Nephron (organoid): Measurements from ENCODE around the gene DSTN.

Source experiments
- H3K27ac Mint-ChIP-seq, 3 experiments: 2 replicates each; pipeline ENCODE4 v1.8.0; 2020; ENCODE audit warnings: mixed read lengths in 3 of 3, mild to moderate bottlenecking in 2 of 3, moderate library complexity in 1 of 3
- H3K27me3 Mint-ChIP-seq: 2 replicates; pipeline ENCODE4 v1.8.0; 2021; ENCODE audit warnings: low read depth, mild to moderate bottlenecking, moderate library complexity, mixed read lengths
- H3K36me3 Mint-ChIP-seq: 2 replicates; pipeline ENCODE4 v1.8.0; 2020; ENCODE audit warnings: low read depth, mixed read lengths
- H3K4me1 Mint-ChIP-seq: 2 replicates; pipeline ENCODE4 v1.8.0; 2020; ENCODE audit warnings: mixed read lengths
- H3K4me3 Mint-ChIP-seq, 3 experiments: 2 replicates each; pipeline ENCODE4 v1.8.0; 2020; ENCODE audit warnings: mild to moderate bottlenecking in 3 of 3, mixed read lengths in 3 of 3, moderate library complexity in 2 of 3
- H3K9me3 Mint-ChIP-seq: 2 replicates; pipeline ENCODE4 v1.8.0; 2020; ENCODE audit warnings: mixed read lengths
- CTCF ChIP-seq, 3 experiments: fragments of 200-600 bp; sonication (generic); IDR thresholded peaks; one replicate each; pipeline ENCODE4 v1.5.0; 2021; ENCODE audit warnings: antibody characterized with exemption in 3 of 3; ENCODE audit not compliant: unreplicated experiment in 3 of 3

DSTN gene

GRCh38 chr20:17622086-17622850 is 52.4 kb downstream of the DSTN start:
- no peak for TF ChIP-seq CTCF (IDR thresholded peaks at IDR 0.05; ENCODE audit: unreplicated experiment in 3 of 3)
- Mint-ChIP-seq H3K4me1 (no peaks in the 10 kb centered on the region), H3K36me3 (peaks cover 34% of the 10 kb centered on the region), H3K27ac (no peak overlapping the region), H3K27me3 (no peaks in the 10 kb centered on the region), H3K4me3 (no peak overlapping the region), H3K9me3 (no peaks in the 10 kb centered on the region)

GRCh38 chr20:17622851-17623508 is 53.1 kb downstream of the DSTN start:
- Mint-ChIP-seq H3K36me3 (peaks cover 36% of the 10 kb centered on the region), H3K4me1 (no peaks in the 10 kb centered on the region), H3K4me3 (no peak overlapping the region), H3K9me3 (no peaks in the 10 kb centered on the region), H3K27ac (no peak overlapping the region), H3K27me3 (no peaks in the 10 kb centered on the region)
- TF ChIP-seq CTCF (IDR thresholded peaks at IDR 0.05; ENCODE audit: unreplicated experiment in 3 of 3), result no peak

GRCh38 chr20:17624070-17624469 is 54.2 kb downstream of the DSTN start:
- Mint-ChIP-seq H3K4me3 (no peak overlapping the region), H3K27me3 (no peaks in the 10 kb centered on the region), H3K4me1 (no peaks in the 10 kb centered on the region), H3K27ac (no peak overlapping the region), H3K9me3 (no peaks in the 10 kb centered on the region), H3K36me3 (peaks cover 38% of the 10 kb centered on the region)
- TF ChIP-seq CTCF (IDR thresholded peaks at IDR 0.05; ENCODE audit: unreplicated experiment in 3 of 3), result no peak

- no peak overlapping the region for H3K27ac Mint-ChIP-seq
- peaks cover 36% of the 10 kb centered on the region for H3K36me3 Mint-ChIP-seq
- H3K4me3 Mint-ChIP-seq, result no peak overlapping the region
- no peaks in the 10 kb centered on the region for H3K9me3 Mint-ChIP-seq
- H3K27me3 Mint-ChIP-seq, result no peaks in the 10 kb centered on the region
- TF ChIP-seq CTCF (IDR thresholded peaks at IDR 0.05; ENCODE audit: unreplicated experiment in 3 of 3), result no peak
- no peaks in the 10 kb centered on the region for H3K4me1 Mint-ChIP-seq
Measured at GRCh38 chr20:17624551-17625245, 54.8 kb downstream of the DSTN start.

- Mint-ChIP-seq H3K36me3 (peaks cover 36% of the 10 kb centered on the region), H3K27ac (peak overlapping the region in 1 of 3 experiments; percentile 37), H3K4me3 (no peak overlapping the region), H3K27me3 (no peaks in the 10 kb centered on the region), H3K4me1 (no peaks in the 10 kb centered on the region), H3K9me3 (no peaks in the 10 kb centered on the region)
- no peak for TF ChIP-seq CTCF (IDR thresholded peaks at IDR 0.05; ENCODE audit: unreplicated experiment in 3 of 3)
Measured at GRCh38 chr20:17625246-17626051, 55.6 kb downstream of the DSTN start.
